K562 (cell line): ENCODE data around the gene IL11. TPM values are rescaled to one million over a fixed set of nuclear protein-coding genes. Genes with fewer than 3 reads are reported as not detected.

Source experiments
- CBFA2T3 ChIP-seq: fragments of 450-650 bp; IDR thresholded peaks from 2 replicates; pipeline ENCODE4 v1.6.1; 2017
- CTCFL ChIP-seq: IDR thresholded peaks from 2 replicates; pipeline ENCODE4 v1.6.1; 2011; ENCODE audit warnings: borderline replicate concordance, low read depth, mild to moderate bottlenecking, moderate library complexity, low read length; ENCODE audit not compliant: insufficient read depth, poor library complexity, severe bottlenecking
- ID3 ChIP-seq, 2 experiments: fragments of 250-450 bp in 1 of 2; fragments of 450-650 bp in 1 of 2; sonication (Bioruptor Pico) in 1 of 2; IDR thresholded peaks; 2 replicates each; pipeline versions ENCODE4 v1.6.1 to v1.8.0; 2016 to 2021; ENCODE audit warnings: mild to moderate bottlenecking in 2 of 2, moderate library complexity in 2 of 2, missing compliant biosample characterization in 1 of 2, missing genetic modification characterization in 1 of 2
- L3MBTL2 ChIP-seq: fragments of 450-650 bp; IDR thresholded peaks from 2 replicates; pipeline ENCODE4 v1.6.1; 2016; ENCODE audit warnings: mild to moderate bottlenecking, moderate library complexity
- NFYB ChIP-seq: IDR thresholded peaks from 2 replicates; pipeline ENCODE4 v1.6.1; 2011; ENCODE audit warnings: mild to moderate bottlenecking, moderate library complexity; ENCODE audit not compliant: insufficient read length; ENCODE audit errors: extremely low read depth
- POLR2AphosphoS5 ChIP-seq: IDR thresholded peaks from 2 replicates; pipeline ENCODE4 v1.6.1; 2011; ENCODE audit warnings: mild to moderate bottlenecking, low read depth, low read length, moderate library complexity; ENCODE audit not compliant: control insufficient read depth, insufficient read depth
- POLR2H ChIP-seq: IDR thresholded peaks from 2 replicates; pipeline ENCODE4 v1.6.1; 2016; ENCODE audit warnings: missing genetic modification characterization, low read depth, mild to moderate bottlenecking, control low read depth, missing compliant biosample characterization, moderate library complexity
- SNRNP70 ChIP-seq: fragments of 200-400 bp; formaldehyde crosslinking; optimal IDR thresholded peaks from 2 replicates; pipeline ENCODE3; 2017; ENCODE audit warnings: low read depth, low read length
- ZFX ChIP-seq: sonication (generic); formaldehyde crosslinking; IDR thresholded peaks from 2 replicates; pipeline ENCODE4 v1.8.0; 2022; ENCODE audit warnings: mild to moderate bottlenecking, missing genetic modification reagents, moderate library complexity
- ZKSCAN1 ChIP-seq: fragments of 150-350 bp; IDR thresholded peaks from 2 replicates; pipeline ENCODE4 v1.6.1; 2016; ENCODE audit warnings: low read depth, low read length
- ZNF764 ChIP-seq: fragments of 250-450 bp; sonication (Bioruptor Pico); IDR thresholded peaks from 2 replicates; pipeline ENCODE4 v1.4.0; 2020; ENCODE audit warnings: low read depth, mild to moderate bottlenecking, moderate library complexity
- polyA plus RNA-seq, 8 experiments: library from polyadenylated mRNA; depleted of rRNA in 4 of 8; stranded (reverse) in 5 of 8; unstranded in 3 of 8; fragments of >200 nt; fragmentation: Nextera tagmentation in 2 of 8; fragmentation: Illumina TruSeq in 1 of 8; extraction: Ambion mirVana in 2 of 8; extraction: Trizol in 1 of 8; gene quantifications; 2 replicates each; pipeline versions ENCODE4 v1.2.1 to v1.2.3, GENCODE V29; 2011 to 2014; ENCODE audit warnings: inconsistent platforms in 1 of 8, missing spikeins in 1 of 8
- total RNA-seq, 7 experiments: library from RNA; depleted of rRNA in 6 of 7; stranded (reverse); fragments of >200 nt in 6 of 7; fragmentation: Illumina TruSeq in 2 of 7; extraction: Trizol in 2 of 7; gene quantifications; 2 replicates each; pipeline versions ENCODE4 v1.2.1 to v1.2.3, GENCODE V29; 2011 to 2021; ENCODE audit warnings: low replicate concordance in 1 of 7
- TF ChIP-seq, protein P1 (sequence below), 2 experiments: fragments of 450-650 bp; formaldehyde crosslinking in 1 of 2; IDR thresholded peaks; 2 replicates each; pipeline versions ENCODE4 v1.4.0 to v1.6.1; 2014 to 2020; ENCODE audit warnings: mild to moderate bottlenecking in 2 of 2, borderline replicate concordance in 1 of 2, low read depth in 1 of 2

The IL11 gene
- total and polyA plus RNA-seq, 9 of the 15 experiments (the other 6 are each of a cell fraction or from before 2014, with no cell fraction given) = 0.04 to 0.42 (median 0.06) TPM; not detected in 6

DNA sequence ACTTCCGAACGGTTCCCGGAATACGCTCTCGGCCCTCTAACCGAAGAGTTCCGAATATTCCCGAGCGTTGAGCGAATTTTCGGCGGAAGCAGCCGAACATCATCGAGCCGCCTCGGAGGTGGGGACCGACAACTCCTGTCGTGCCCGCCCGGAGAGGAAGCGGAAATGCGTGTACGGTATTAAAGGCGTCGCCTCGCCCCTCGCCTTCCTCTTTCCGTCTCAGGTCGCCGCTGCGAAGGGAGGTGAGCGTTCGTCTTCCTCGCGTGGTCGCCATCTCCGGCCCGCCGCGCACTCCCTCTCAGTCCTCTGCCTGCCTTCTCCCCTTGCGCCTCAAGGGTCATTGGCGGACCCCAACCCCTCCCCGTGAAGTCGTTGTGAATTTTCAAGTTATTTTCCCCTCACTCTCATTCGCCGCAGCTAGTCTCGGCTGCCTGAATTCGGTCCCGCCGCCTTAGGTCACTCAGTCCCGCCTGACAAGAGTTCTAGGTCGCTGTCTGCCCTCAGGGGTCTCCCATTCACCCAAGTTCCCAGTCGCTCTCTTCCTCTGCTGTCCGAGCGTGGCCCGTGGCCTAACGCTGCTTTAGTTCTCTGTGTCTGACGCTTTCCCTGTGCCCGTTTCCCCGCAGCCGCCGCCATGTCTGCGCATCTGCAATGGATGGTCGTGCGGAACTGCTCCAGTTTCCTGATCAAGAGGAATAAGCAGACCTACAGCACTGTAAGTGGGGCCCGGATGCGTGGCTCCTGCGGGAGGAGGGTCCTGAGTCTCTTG is 15.6 kb upstream of the IL11 start, which contains the start of gene RPL28 (continued):
- TF ChIP-seq SNRNP70 (no peak), NFYB (no peak), POLR2H (tag) (peak; percentile 98), POLR2AphosphoS5 (peak; percentile 97), L3MBTL2 (no peak; the same call in 1 of the 2 replicates), CBFA2T3 (no peak), CTCFL (no peak), ZFX (no peak), ZNF764 (CRISPR knock-in tag) (no peak), ID3 (CRISPR knock-in tag; IDR thresholded peaks at IDR 0.05) (no peak), ID3 (tag; IDR thresholded peaks at IDR 0.05) (no peak), ZKSCAN1 (no peak)
- TF ChIP-seq, protein P1, sequence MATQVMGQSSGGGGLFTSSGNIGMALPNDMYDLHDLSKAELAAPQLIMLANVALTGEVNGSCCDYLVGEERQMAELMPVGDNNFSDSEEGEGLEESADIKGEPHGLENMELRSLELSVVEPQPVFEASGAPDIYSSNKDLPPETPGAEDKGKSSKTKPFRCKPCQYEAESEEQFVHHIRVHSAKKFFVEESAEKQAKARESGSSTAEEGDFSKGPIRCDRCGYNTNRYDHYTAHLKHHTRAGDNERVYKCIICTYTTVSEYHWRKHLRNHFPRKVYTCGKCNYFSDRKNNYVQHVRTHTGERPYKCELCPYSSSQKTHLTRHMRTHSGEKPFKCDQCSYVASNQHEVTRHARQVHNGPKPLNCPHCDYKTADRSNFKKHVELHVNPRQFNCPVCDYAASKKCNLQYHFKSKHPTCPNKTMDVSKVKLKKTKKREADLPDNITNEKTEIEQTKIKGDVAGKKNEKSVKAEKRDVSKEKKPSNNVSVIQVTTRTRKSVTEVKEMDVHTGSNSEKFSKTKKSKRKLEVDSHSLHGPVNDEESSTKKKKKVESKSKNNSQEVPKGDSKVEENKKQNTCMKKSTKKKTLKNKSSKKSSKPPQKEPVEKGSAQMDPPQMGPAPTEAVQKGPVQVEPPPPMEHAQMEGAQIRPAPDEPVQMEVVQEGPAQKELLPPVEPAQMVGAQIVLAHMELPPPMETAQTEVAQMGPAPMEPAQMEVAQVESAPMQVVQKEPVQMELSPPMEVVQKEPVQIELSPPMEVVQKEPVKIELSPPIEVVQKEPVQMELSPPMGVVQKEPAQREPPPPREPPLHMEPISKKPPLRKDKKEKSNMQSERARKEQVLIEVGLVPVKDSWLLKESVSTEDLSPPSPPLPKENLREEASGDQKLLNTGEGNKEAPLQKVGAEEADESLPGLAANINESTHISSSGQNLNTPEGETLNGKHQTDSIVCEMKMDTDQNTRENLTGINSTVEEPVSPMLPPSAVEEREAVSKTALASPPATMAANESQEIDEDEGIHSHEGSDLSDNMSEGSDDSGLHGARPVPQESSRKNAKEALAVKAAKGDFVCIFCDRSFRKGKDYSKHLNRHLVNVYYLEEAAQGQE (IDR thresholded peaks at IDR 0.05; ENCODE audit: borderline replicate concordance) = no peak
- TF ChIP-seq, protein P1 (CRISPR knock-in tag; IDR thresholded peaks at IDR 0.05; ENCODE audit: low read depth) = peak; percentile 60; the same call in 1 of the 2 replicates
